PFSK-1 (cell line): ENCODE measurements around the gene PLD5.

Experiments used
- FOXP2 ChIP-seq: optimal IDR thresholded peaks from 2 replicates; pipeline ENCODE3; 2011; ENCODE audit warnings: borderline replicate concordance, control low read depth, inconsistent platforms; ENCODE audit not compliant: insufficient read depth; ENCODE audit errors: extremely low read length, extremely low read depth
- POLR2AphosphoS5 ChIP-seq: IDR thresholded peaks from 2 replicates; pipeline ENCODE4 v1.6.1; 2012; ENCODE audit warnings: low read depth, mild to moderate bottlenecking, control low read depth, low read length, moderate library complexity
- REST ChIP-seq, 2 experiments: IDR thresholded peaks; 2 replicates each; pipeline versions ENCODE4 v1.6.1 to v1.8.0; 2011 to 2012; ENCODE audit warnings: low read depth in 2 of 2, low read length in 2 of 2, control low read depth in 1 of 2, inconsistent platforms in 1 of 2, mild to moderate bottlenecking in 1 of 2, moderate library complexity in 1 of 2; ENCODE audit not compliant: insufficient read depth in 1 of 2
- SIN3A ChIP-seq: IDR thresholded peaks from 2 replicates; pipeline ENCODE4 v1.6.1; 2012; ENCODE audit warnings: mild to moderate bottlenecking, low read length, moderate library complexity, borderline replicate concordance; ENCODE audit not compliant: insufficient read depth
- TAF1 ChIP-seq: IDR thresholded peaks from 2 replicates; pipeline ENCODE4 v1.6.1; 2012; ENCODE audit warnings: low read length, control low read depth, borderline replicate concordance; ENCODE audit not compliant: insufficient read depth

The PLD5 gene

GRCh38 chr1:242489545-242489944 lies 35.0 kb downstream of the PLD5 start:
- TF ChIP-seq TAF1 (no peak), SIN3A (no peak), FOXP2 (no peak)

GRCh38 chr1:242477944-242478343 lies 46.6 kb downstream of the PLD5 start:
- TF ChIP-seq TAF1: no peak
- no peak for TF ChIP-seq SIN3A
- no peak for TF ChIP-seq REST (IDR thresholded peaks at IDR 0.05; ENCODE audit: insufficient read depth in 1 of 2, low read depth in 2 of 2, low read length in 2 of 2)
- no peak for TF ChIP-seq POLR2AphosphoS5
- TF ChIP-seq FOXP2: no peak

- TF ChIP-seq REST (IDR thresholded peaks at IDR 0.05; ENCODE audit: insufficient read depth in 1 of 2, low read depth in 2 of 2, low read length in 2 of 2) (no peak), SIN3A (no peak), TAF1 (no peak), FOXP2 (no peak), POLR2AphosphoS5 (no peak)
Observed at GRCh38 chr1:242470774-242471173, 53.7 kb downstream of the PLD5 start.

GRCh38 chr1:242468784-242469183 lies 55.7 kb downstream of the PLD5 start:
- no peak for TF ChIP-seq POLR2AphosphoS5
- TF ChIP-seq TAF1: no peak
- no peak for TF ChIP-seq SIN3A
- TF ChIP-seq FOXP2: no peak
- TF ChIP-seq REST (IDR thresholded peaks at IDR 0.05; ENCODE audit: insufficient read depth in 1 of 2, low read depth in 2 of 2, low read length in 2 of 2): no peak

- no peak for TF ChIP-seq SIN3A
- no peak for TF ChIP-seq POLR2AphosphoS5
- no peak for TF ChIP-seq TAF1
- no peak for TF ChIP-seq REST (IDR thresholded peaks at IDR 0.05; ENCODE audit: insufficient read depth in 1 of 2, low read depth in 2 of 2, low read length in 2 of 2)
- TF ChIP-seq FOXP2: no peak
Observed at GRCh38 chr1:242467556-242468145, 56.8 kb downstream of the PLD5 start.
